HEK293 (cell line): Measurements from ENCODE around the gene TSGA10IP.

Experiments
- AEBP2 ChIP-seq: fragments of 450-650 bp; formaldehyde crosslinking; IDR thresholded peaks from 2 replicates; pipeline ENCODE4 v1.5.1; 2016; ENCODE audit warnings: missing biosample characterization, missing genetic modification characterization, borderline replicate concordance
- FEZF1 ChIP-seq: fragments of 450-650 bp; formaldehyde crosslinking; IDR thresholded peaks from 2 replicates; pipeline ENCODE4 v1.5.1; 2016; ENCODE audit warnings: missing biosample characterization, missing genetic modification characterization
- KLF1 ChIP-seq: fragments of 450-650 bp; formaldehyde crosslinking; IDR thresholded peaks from 2 replicates; pipeline ENCODE4 v1.5.1; 2016; ENCODE audit warnings: missing biosample characterization, missing genetic modification characterization
- KLF16 ChIP-seq: fragments of 450-650 bp; formaldehyde crosslinking; IDR thresholded peaks from 2 replicates; pipeline ENCODE4 v1.5.1; 2017; ENCODE audit warnings: missing biosample characterization, missing genetic modification characterization
- KLF8 ChIP-seq: fragments of 450-650 bp; formaldehyde crosslinking; IDR thresholded peaks from 2 replicates; pipeline ENCODE4 v1.5.1; 2016; ENCODE audit warnings: missing biosample characterization, missing genetic modification characterization
- OVOL3 ChIP-seq: fragments of 450-650 bp; formaldehyde crosslinking; IDR thresholded peaks from 2 replicates; pipeline ENCODE4 v1.5.1; 2016; ENCODE audit warnings: missing biosample characterization, missing genetic modification characterization
- SCRT2 ChIP-seq: fragments of 450-650 bp; formaldehyde crosslinking; IDR thresholded peaks from 2 replicates; pipeline ENCODE4 v1.5.1; 2016; ENCODE audit warnings: missing biosample characterization, missing genetic modification characterization
- SETDB1 ChIP-seq: IDR thresholded peaks from one replicate; pipeline ENCODE4 v1.6.1; 2017; ENCODE audit warnings: mild to moderate bottlenecking, low read length, moderate library complexity, mixed read lengths; ENCODE audit not compliant: insufficient read length
- YY2 ChIP-seq: fragments of 450-650 bp; formaldehyde crosslinking; IDR thresholded peaks from 2 replicates; pipeline ENCODE4 v1.5.1; 2016; ENCODE audit warnings: missing biosample characterization, missing genetic modification characterization
- ZBTB1 ChIP-seq: fragments of 450-650 bp; formaldehyde crosslinking; IDR thresholded peaks from 2 replicates; pipeline ENCODE4 v1.5.1; 2016; ENCODE audit warnings: missing biosample characterization, missing genetic modification characterization
- ZBTB8A ChIP-seq: fragments of 450-650 bp; formaldehyde crosslinking; IDR thresholded peaks from 2 replicates; pipeline ENCODE4 v1.5.1; 2016; ENCODE audit warnings: missing biosample characterization, missing genetic modification characterization
- ZEB2 ChIP-seq: fragments of 450-650 bp; formaldehyde crosslinking; IDR thresholded peaks from 2 replicates; pipeline ENCODE4 v1.5.1; 2016; ENCODE audit warnings: missing biosample characterization, missing genetic modification characterization
- ZFP37 ChIP-seq: fragments of 450-650 bp; formaldehyde crosslinking; IDR thresholded peaks from 2 replicates; pipeline ENCODE4 v1.5.1; 2016; ENCODE audit warnings: missing biosample characterization, missing genetic modification characterization
- ZFP69B ChIP-seq: fragments of 450-650 bp; formaldehyde crosslinking; IDR thresholded peaks from 2 replicates; pipeline ENCODE4 v1.5.1; 2016; ENCODE audit warnings: missing biosample characterization, missing genetic modification characterization
- ZNF24 ChIP-seq: fragments of 450-650 bp; formaldehyde crosslinking; IDR thresholded peaks from 2 replicates; pipeline ENCODE4 v1.5.1; 2016; ENCODE audit warnings: missing biosample characterization, missing genetic modification characterization
- ZNF248 ChIP-seq: fragments of 450-650 bp; formaldehyde crosslinking; IDR thresholded peaks from 2 replicates; pipeline ENCODE4 v1.5.1; 2017; ENCODE audit warnings: missing biosample characterization, missing genetic modification characterization
- ZNF26 ChIP-seq: fragments of 450-650 bp; formaldehyde crosslinking; IDR thresholded peaks from 2 replicates; pipeline ENCODE4 v1.5.1; 2016; ENCODE audit warnings: missing biosample characterization, missing genetic modification characterization
- ZNF391 ChIP-seq: fragments of 450-650 bp; formaldehyde crosslinking; IDR thresholded peaks from 2 replicates; pipeline ENCODE4 v1.5.1; 2016; ENCODE audit warnings: low read depth, missing biosample characterization, missing genetic modification characterization, borderline replicate concordance
- ZNF398 ChIP-seq: fragments of 450-650 bp; formaldehyde crosslinking; IDR thresholded peaks from 2 replicates; pipeline ENCODE4 v1.5.1; 2017; ENCODE audit warnings: missing biosample characterization, missing genetic modification characterization
- ZNF48 ChIP-seq: fragments of 450-650 bp; formaldehyde crosslinking; IDR thresholded peaks from 2 replicates; pipeline ENCODE4 v1.5.1; 2016; ENCODE audit warnings: missing biosample characterization, missing genetic modification characterization
- ZNF561 ChIP-seq: fragments of 450-650 bp; IDR thresholded peaks from 2 replicates; pipeline ENCODE4 v1.5.1; 2018; ENCODE audit warnings: missing biosample characterization, missing genetic modification characterization, borderline replicate concordance
- ZNF600 ChIP-seq: fragments of 450-650 bp; formaldehyde crosslinking; IDR thresholded peaks from 2 replicates; pipeline ENCODE4 v1.5.1; 2016; ENCODE audit warnings: missing biosample characterization, missing genetic modification characterization
- ZNF623 ChIP-seq: fragments of 450-650 bp; formaldehyde crosslinking; IDR thresholded peaks from 2 replicates; pipeline ENCODE4 v1.5.1; 2016; ENCODE audit warnings: missing biosample characterization, missing genetic modification characterization
- ZNF664 ChIP-seq: fragments of 450-650 bp; formaldehyde crosslinking; IDR thresholded peaks from 2 replicates; pipeline ENCODE4 v1.5.1; 2016; ENCODE audit warnings: missing biosample characterization, missing genetic modification characterization
- ZXDB ChIP-seq: fragments of 450-650 bp; formaldehyde crosslinking; IDR thresholded peaks from 2 replicates; pipeline ENCODE4 v1.5.1; 2016; ENCODE audit warnings: missing biosample characterization, missing genetic modification characterization

Gene TSGA10IP

GRCh38 chr11:66001942-66002647, 56.8 kb downstream of the TSGA10IP start, which contains the start of the genes BANF1 and EIF1AD (continued):
- peak; percentile 96 for TF ChIP-seq ZBTB1 (tag by site-specific recombination)
- no peak for TF ChIP-seq ZNF48 (tag by site-specific recombination)
- peak; percentile 94 for TF ChIP-seq ZNF24
- no peak for TF ChIP-seq ZNF26 (tag by site-specific recombination)
- TF ChIP-seq ZNF398 (tag by site-specific recombination), result peak; percentile 45; the same call in 1 of the 2 replicates
- peak; percentile 99 for TF ChIP-seq KLF16 (tag by site-specific recombination)
- peak; percentile 42; the same call in 1 of the 2 replicates for TF ChIP-seq AEBP2 (tag by site-specific recombination)
- peak; percentile 97 for TF ChIP-seq ZNF391 (tag by site-specific recombination)
- TF ChIP-seq ZFP69B, result peak; percentile 98
- peak; percentile 47 for TF ChIP-seq ZNF623
- TF ChIP-seq FEZF1 (tag by site-specific recombination), result peak; percentile 29; the same call in 1 of the 2 replicates
- peak; percentile 58; the same call in 1 of the 2 replicates for TF ChIP-seq ZBTB8A (tag by site-specific recombination)
- TF ChIP-seq KLF8 (tag by site-specific recombination), result peak; percentile 99
- TF ChIP-seq ZNF248 (tag by site-specific recombination), result no peak
- TF ChIP-seq ZFP37, result peak; percentile 97
- TF ChIP-seq ZNF600, result peak; percentile 70; the same call in 1 of the 2 replicates
- TF ChIP-seq SETDB1, result no peak
- TF ChIP-seq ZNF664 (tag by site-specific recombination), result peak; percentile 72
- peak; percentile 89 for TF ChIP-seq YY2
- peak; percentile 38; the same call in 1 of the 2 replicates for TF ChIP-seq SCRT2 (tag by site-specific recombination)
- TF ChIP-seq ZNF561 (tag by site-specific recombination), result peak; percentile 96
- TF ChIP-seq OVOL3 (tag by site-specific recombination), result peak; percentile 45; the same call in 1 of the 2 replicates
- peak; percentile 59 for TF ChIP-seq KLF1
- peak; percentile 95 for TF ChIP-seq ZEB2 (tag by site-specific recombination)
- TF ChIP-seq ZXDB (tag by site-specific recombination), result peak; percentile 98
